ENCODE data around the gene BAHD1.

Gene BAHD1

DNA sequence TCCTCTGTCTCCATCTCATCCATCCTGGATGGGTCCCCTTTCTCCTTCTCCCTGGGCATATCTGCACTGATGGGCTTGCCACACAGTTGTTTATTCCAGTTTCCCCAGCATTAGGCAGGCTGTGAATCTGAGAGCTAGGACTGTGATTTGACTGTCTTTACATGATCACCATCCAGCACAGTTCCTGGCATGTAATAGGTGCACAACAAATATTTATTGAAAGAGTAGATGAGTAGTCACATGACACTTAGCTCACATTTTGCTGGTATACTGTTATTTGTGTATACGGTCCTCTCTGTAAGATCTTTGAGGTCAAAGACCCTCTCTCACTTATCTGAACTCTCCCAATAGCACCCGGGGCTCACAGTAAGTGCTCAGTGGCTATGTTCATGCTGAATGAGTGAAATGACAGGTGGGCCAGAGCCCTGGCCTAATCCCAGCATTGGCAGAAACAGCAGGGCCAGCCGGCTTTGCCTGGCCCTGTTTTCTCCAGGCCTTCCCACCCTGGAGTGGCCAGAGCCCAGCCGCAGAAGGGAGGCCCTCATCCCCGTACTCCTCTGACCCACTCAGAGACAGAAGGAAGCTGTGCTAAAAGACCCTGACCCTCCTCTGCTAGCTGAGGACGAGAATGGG, 16.2 kb upstream of the BAHD1 start:
- DNase-seq (ENCODE audit: low read depth), result no peak

DNA sequence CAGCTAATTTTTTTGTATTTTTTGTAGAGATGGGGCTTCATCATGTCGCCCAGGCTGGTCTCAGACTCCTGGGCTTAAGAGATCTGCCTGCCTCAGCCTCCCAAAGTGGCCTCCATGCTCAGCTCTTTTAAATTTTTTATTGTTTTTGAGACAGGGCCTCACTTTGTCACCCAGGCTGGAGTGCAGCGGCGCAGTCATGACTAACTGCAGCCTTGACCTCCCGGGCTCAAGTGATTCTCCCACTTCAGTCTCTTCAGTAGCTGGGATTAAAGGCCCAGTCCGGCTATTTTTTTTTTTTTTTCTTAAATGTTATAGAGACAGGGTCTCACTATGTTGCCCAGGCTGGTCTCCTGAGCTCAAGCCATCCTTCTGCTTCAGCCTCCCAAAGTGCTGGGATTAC, 15.1 kb upstream of the BAHD1 start:
- DNase-seq (ENCODE audit: low read depth), result no peak

DNA sequence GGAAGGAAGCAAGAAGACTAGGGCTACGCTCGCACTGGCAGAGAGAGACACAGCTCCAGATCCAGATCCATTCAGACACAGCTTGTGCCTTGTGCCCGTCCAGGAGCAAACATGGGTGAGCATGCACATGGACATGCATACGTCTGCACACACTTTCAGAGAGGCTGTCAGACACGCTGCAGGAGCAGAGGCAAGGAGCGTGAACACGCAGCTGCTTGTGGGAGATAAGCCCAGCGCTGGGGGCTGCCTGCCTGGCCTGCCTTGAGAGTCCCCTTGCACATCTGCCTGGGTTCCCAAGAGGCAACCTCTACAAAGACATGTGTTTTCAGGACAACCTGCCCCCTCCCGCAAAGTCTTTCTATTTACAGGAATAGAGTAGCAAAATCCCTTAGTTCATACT, 13.6 kb upstream of the BAHD1 start:
- no peak for DNase-seq (ENCODE audit: low read depth)

DNA sequence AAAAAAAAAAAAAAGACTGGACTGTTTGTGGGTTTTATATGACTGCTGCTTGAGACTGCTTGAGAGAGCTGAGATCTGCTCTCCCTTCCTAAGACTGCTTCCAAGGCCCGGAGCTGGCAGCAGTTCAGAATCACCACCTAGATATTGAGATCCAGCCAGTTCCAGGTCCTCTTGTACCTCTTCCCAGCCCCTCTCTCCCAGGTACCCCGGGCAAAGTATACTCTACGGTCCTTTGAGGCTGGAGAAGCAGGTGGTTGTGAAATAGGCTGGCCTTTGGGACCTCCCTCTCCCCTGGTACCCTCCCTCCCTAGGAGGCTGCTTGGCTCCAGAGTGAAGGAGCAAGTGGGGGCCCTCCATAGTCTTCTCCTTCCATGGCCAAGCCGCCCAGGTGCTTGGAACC, 12.6 kb upstream of the BAHD1 start:
- DNase-seq (ENCODE audit: low read depth), result no peak

DNA sequence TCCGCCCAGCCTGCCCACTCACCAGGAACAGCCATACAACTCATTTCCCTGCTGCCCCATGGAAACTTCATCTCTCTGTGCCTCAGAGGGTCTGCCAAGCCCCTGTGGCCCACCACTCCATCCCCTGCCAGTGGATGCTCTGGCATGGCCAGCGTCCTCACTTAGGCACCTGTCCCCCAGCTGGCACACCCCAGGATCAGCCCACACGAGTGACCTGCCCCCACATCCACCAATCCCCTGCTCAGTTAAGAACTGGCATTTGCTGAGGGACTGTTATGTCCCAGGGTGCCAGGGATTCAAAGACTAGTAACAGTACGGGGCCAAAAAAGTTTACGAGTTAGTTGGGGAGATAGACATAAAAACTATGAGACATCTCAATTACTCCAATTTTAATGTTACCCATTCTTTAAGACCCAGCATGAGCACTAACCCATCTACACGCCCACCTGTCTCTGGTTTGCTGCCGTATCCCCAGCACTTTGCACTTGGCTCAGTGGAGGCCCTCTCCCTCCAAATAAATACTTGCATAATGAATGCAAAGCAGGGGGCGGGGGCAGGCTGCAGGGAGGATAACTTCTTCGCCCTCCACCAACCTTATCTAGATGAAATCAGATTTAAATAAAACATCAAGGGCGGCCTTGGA, 11.6 kb upstream of the BAHD1 start:
- no peak for DNase-seq (ENCODE audit: low read depth)

DNA sequence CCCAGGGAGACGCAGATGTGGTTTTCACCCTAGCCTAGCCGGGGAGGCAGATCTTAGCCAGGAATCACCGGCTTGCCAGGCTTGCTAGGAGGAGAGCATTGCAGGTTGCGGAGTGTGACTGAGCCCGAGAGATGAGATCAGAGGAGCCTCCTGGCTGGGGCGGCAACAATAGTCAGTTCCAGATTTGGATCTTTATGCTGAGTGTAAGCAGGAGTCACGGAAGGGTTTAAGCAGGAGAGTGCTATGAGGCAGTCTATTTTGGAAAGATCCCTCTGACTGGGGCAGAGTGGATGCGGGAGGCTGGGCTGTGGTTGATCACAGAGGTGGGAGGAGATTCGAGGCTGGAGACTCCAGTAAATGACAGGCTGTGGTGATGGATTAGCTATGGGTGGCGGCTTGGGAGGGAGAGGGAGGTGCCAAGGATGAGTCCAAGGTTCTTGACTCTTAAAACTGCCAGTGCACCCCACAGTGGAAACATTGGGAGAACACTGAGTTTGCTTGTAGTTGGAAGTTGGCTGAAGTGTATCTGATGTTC, 10.4 kb upstream of the BAHD1 start:
- DNase-seq (ENCODE audit: low read depth), result no peak

DNA sequence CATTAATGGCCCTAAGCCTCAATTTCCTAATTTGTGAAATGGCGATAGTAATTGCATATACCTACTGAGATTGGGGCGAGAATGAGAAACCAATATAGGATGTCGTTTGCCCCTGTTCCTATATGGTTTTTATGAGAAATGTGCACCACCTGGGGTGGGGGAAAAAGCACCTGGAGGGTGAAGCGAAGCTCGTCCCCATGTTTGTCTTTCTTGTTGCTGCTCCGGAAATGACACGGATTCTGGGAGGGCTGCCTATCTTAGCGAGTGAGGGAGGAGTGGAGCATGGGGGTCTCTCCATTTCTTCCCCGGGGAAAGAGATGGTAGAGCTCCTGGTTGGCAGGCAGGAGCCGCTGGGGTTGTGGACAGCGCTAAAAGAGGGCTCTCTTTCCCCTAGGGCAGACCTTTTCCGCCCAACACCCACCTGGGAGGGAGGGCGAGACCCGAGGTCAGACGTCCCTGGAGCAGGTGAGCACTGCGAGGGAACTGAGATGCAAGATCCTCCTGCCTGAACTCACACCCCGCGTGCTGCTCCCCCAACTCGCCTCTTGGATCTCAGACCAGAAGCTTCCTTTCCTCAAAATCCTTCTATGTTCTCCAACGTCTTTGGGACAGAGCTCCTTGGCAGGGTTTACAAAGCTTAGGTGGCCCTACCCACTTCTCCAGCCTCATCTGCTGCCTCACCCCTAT, 5.6 kb upstream of the BAHD1 start:
- no peak for DNase-seq (ENCODE audit: low read depth)

DNA sequence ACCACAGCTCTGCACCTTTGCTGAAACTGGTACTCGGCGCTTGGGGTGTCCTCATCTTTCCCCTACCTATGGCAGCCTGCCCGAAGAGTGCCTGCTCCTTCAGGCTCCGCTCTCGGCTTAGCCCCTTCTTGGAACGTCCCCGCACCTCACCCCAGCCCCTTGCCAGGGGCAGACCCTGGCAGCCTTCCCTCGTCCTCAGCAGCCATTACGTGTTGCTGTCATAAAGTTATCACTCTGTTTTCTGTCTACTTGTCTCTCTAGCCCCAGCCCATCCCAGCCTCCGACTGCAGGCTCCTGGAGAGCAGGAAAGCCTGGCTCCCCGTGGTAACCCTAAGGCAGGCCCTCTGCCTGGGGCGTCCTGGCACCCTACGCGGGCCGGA, 5.1 kb upstream of the BAHD1 start:
- DNase-seq (ENCODE audit: low read depth), result no peak

DNA sequence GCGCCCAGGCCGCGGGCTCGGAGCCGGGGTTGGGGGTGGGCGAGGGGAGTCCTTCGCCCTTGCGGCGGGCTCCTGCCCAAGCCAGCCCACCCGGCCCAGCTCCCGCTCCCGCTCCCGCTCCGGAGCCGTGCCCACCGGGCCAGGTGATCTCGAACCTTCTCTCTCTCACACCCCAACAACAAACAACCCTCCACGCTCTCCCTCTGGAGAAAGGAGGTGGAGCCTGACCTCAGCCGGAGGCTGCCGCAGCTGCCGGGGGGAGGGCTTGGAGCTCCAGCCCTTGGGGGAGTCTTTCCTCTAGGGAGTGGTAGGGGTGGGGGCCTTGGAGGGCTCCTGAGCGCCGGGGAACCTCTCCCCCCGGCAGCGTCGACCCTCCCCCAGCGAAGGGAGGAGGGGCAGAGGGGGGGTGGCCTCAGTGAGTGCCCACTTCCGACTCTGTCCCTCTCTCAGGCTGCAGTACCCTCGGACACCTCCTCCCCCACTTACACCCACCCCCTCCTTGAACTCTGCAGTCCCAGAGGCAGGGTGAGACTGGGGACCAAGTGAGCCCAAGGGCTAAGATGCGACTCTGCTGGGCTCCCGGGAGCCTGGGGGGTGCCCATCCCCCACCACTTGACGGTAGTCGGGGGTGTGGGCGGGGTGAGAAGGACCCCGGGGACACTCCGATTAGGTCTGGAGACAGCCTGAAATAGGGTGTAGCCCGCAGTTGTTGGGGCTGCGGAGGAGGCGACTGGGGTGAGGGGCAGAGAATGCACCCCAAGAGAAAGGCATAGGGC, 4.4 kb upstream of the BAHD1 start:
- no peak for DNase-seq (ENCODE audit: low read depth)

DNA sequence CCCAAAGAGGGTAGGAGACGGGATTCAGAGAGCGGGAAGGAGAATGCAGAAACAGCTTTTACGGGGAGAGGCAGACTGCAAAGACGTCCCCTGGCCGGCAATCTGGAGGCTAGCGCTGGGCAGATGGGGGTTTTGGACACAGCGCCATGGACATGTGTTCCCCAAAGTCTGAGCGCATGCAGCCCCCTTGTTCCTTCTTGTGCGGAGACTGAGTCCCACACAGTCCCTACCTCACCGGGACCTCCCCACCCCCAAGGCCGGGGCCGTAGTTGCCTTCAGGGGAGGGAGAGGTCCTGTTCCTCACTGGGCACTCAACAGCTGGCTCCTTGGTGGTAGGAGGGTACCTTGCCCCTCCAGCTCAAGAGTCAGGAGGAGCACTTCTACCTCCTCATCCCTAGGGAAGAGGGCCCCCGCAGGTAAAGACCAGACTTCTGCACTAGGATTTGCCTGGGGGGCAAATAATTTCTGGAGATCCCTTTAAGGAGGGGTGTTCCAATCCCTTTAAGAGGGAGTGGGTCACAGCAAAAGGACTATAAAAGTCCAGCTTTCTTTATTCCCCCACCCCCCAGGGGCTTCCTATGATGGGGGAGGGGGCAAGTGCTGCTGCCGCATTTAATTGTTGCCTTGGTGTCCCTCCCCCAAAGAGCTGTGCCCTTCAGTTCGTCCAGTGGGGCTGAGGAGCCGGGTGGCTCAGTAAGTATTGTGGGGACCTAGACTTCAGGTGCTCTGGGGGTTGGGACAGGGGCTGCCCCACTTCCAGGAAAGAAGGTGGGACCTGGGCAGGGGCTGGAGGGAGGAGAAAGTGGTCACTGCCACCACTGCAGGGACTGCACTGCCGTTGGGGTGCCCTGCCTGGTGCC, 3.6 kb upstream of the BAHD1 start:
- DNase-seq (ENCODE audit: low read depth), result no peak

DNA sequence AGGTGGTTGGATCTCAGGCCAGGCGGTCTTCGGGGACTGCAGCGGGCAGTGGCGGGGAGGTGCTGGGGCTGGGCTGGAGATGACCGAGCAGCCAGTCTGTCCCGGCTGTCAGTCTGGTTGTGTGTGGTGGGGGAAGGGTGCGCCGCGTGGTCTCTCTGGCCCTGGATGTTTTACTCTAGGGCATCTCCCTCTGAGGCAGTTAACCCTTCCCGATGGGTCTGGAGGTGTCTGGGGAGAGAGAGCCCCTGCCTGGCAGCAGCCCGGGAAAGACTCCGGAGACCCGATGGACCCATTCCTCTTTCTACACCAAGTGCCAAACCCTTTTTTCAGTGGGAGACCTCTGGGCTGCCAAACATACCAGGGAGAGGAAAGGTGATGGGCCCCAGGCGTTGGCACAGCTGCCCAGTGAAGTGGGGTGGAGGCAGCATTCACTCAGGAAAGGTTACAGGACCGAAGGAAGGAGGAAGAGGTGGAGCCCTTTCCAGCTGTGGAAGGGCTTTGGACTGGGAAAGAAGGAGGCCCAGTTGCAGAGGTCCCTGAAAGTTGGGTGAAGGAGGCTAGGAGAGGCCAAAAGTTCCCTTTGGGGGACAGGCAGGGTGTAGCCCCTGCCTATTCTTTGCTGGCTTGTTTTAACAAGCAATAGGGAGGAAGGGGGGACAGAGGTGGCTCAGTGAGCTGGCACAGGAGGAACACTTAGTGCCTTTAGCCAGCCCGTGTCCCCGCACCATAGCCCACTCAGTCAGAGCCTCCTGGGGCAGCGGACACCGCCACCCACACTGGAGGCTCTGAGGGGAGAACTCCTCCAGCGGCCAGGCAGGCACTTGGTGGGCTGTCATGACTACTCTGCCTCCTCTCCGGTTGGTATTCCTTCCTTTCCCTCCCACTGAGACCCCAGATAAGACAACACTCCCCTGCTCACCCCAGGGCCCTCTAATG, 2.7 kb upstream of the BAHD1 start:
- no peak for DNase-seq (ENCODE audit: low read depth)

DNA sequence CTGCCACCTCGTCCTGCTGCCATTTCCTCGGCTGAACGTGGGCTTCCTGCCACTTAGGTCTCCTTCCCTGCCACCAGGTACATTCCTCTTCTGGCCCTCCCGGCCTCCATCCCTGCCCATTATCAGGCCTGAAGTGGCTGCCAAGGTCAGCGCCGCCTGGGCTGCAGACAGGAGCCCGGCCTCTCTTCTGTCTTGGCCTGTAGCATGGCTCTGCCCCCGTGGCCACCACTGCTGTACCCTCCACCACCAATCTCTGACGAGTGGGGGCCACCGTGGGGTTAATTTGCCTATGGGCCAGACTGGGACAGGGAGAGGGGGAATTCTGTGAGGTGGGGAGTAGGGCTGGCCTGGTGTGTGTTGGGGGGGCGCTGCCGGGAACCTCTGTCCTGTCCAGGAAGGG, 2.0 kb upstream of the BAHD1 start:
- no peak for DNase-seq (ENCODE audit: low read depth)

DNA sequence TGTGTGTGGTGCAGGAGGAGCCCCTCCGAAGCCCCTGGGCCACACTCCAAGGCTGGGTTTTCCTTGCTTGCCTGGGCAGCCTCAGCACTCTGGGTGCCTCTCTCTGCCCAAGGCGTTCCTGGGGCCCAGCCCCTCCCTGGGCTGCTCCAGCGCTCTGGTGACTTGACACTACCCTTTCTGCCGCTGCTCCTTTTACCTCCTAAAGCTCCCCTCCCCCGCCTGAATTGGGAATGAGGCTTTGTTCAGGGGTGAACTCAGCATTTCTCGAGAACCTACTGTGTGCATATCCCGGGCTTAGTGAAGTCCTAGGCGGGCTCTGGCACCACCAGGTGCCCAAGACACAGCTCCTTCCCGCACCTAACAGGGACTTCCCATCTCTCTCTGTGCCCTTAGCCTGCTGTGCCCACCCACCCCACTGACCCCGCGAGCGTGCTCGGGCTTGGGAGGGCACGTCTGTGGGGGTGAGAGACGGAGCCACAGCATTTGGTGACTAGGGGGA, 1.2 kb upstream of the BAHD1 start:
- DNase-seq (ENCODE audit: low read depth), result no peak

DNA sequence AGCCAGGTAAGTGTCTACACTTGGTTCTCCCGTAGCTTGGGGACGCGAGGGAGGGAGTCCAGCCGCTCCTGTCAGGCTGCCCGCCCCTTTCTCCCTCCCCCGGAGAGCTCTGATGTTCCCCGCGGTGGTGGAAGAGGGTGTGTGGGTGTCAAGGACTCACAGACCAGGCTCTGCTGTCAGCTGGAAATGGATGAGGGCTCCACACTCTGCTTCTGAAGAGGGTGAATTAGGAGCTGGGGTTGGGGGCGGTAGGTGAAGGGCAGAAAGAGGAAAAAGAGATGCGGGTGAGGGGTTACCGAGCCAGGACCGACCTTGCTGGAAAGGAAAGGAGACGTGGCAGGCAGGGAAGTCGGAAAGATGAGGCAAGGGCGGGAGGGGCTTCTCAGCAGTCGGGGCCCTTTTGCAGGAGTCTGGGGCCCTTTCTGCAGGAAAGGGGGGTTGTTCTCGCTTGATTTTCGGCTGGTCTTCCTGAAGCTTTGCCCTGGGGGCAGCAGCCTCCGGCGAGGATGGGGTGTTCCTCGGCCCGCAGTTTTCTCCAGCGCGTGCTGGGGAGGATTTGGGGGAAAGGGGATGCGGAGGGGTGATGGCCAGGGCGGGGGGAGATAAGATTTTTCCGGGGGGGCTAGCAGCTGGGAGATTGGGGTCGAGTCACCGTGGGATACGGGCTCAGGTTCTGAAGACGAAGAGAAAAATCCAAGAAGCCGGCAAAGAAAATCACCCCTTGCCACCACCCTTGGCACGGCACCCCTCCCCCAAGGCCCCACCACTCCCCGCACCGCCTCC, 602 bp upstream of the BAHD1 start:
- DNase-seq (ENCODE audit: low read depth), result no peak

DNA sequence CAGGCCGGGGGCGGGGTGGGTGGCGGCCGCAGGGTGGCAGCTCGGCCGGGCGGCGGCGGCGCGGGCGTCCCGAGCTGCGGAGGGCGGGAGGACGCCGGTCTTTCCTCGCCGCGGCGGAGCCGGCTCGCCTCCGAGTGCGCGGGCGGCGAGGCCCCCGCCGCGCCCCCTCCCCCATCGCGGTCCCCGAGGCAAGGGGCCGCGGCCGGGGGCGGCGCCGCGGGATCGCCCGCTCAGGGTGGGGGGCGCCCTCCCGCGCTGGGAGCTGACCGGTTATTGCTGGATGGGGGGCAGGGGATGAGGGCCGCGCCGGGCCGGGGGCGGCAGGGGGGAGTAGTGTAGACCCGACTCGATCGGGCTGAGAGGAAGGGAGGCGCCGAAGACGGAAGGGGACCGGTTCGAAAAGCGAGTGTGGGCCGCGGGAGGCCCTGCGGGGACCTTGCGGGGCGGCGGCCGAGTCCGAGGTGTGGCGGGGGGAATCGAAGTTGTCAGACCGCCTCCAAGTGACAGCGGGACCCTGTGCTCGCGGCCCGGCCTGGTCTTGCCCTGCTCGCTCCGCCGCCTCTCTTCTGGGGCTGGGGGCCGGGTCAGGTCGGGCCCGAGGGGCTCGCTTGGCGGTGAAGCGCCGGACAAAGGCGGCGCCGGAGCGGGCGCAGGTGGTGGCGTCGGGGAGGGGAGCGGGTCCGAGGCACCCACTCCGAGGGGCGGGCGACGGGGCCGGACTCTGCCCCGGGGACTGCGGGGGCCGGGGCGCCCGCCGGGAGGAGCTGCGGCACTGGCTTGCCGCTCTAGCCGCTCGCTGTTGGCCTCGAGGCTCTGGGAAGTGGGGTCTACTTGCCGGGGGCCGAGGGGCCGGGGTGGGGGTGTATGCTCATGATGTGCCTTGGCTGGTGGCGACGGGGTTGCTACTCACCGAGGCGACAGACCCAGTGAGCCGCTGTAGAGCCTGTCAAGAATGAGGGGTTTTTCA, 1.1 kb downstream of the BAHD1 start:
- DNase-seq (ENCODE audit: low read depth), result no peak

DNA sequence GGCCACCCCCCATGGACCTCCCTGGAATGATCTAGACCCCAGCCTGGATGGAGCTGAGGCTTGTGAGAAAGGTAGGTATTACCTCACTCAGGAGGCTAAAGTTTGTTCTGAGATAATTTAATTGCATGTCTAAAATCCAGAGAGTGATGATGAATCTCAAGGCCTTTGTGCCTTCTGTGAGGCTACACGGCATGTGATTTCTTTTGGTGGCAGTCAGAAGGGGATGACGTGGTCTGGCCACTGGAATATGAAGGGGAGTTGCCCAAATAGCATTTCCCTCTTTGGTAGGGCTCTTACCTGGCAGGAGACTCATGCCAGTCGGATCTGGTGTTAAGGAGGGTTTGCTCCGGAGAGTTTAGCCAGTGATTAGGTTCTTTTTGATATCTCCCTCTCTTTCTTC, 2.5 kb downstream of the BAHD1 start:
- DNase-seq (ENCODE audit: low read depth), result no peak

DNA sequence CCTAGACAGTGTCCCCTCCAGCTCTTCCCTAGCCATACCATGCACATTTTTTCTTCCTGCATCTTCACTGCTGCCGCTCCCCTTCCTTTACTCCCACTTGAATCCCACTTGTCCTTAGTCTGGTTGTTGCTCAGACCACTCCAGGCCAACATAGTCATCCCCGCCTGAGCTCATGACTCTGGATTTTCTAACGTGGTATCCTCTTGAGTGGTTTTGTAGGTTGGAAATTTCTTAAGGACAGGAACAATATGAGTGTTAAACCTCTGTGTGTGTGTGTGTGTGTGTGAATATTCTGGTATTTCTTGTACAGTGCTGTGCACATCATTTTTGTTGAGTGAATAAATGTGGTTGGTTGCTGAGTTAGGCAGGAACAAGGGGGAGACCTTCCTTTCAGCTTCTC, 3.1 kb downstream of the BAHD1 start:
- DNase-seq (ENCODE audit: low read depth), result no peak

DNA sequence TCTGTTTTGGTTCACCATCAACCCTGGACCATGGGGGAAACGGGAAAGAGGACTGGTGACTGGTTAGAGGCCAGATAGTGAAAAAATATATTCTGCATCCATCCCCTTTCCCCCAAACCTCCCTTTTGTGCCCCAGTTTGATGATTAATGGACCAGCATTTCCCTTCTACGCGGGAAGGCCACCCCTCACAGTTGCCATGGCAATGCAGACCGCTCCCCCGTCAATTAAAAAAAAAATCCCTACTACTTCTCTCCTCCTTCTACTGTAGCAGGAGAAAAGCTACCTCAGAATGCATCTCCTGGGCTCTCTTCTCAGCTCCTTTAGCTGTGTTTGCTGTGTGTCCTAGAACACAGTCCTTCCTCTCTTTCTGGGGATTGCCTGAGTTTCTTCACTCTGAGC, 4.0 kb downstream of the BAHD1 start:
- no peak for DNase-seq (ENCODE audit: low read depth)
